OCI-LY7 (cell line): ENCODE measurements around the gene ARHGAP23.

Source experiments
- CTCF ChIP-seq: fragments of 200-600 bp; sonication (generic); conservative IDR thresholded peaks from 2 replicates; pipeline ENCODE4 v1.5.1; 2014; ENCODE audit warnings: mild to moderate bottlenecking, antibody characterized with exemption, low read length, moderate library complexity, mixed read lengths
- EZH2phosphoT487 ChIP-seq: fragments of 200-600 bp; sonication (generic); IDR thresholded peaks from 2 replicates; pipeline ENCODE4 v1.6.1; 2018; ENCODE audit warnings: low read depth, borderline replicate concordance, mild to moderate bottlenecking, mixed run types, antibody characterized with exemption, low read length, moderate library complexity, mixed read lengths

DNA sequence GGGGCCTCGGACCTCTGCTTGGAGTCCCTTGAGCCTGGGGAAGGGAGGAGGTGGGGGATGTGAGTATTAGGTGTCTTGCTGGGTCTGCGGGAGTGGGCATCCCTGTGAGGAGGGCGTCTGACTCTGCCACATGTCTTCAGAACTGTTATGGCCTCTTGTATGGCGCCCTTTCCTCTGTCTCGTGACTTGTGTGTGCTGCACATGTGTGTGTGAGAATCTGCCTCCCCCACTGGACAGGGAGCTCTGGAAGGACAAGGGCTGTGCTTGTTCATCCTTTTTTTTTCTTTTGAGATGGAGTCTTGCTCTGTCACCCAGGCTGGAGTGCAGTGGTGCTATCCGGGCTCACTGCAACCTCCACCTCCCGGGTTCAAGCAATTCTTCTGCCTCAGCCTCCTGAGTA is 33.4 kb downstream of the ARHGAP23 start:
- TF ChIP-seq CTCF: no peak
- TF ChIP-seq EZH2phosphoT487: no peak
